Measurements from ENCODE around the gene AHDC1. TPM values are rescaled to one million over a fixed set of nuclear protein-coding genes. Genes with fewer than 3 reads are reported as not detected.

Gene AHDC1
- total and polyA plus RNA-seq, 9 of the 15 experiments (the other 6 are each of a cell fraction or from before 2014, with no cell fraction given): 0.21 to 36.4 (median 4.7) TPM

DNA sequence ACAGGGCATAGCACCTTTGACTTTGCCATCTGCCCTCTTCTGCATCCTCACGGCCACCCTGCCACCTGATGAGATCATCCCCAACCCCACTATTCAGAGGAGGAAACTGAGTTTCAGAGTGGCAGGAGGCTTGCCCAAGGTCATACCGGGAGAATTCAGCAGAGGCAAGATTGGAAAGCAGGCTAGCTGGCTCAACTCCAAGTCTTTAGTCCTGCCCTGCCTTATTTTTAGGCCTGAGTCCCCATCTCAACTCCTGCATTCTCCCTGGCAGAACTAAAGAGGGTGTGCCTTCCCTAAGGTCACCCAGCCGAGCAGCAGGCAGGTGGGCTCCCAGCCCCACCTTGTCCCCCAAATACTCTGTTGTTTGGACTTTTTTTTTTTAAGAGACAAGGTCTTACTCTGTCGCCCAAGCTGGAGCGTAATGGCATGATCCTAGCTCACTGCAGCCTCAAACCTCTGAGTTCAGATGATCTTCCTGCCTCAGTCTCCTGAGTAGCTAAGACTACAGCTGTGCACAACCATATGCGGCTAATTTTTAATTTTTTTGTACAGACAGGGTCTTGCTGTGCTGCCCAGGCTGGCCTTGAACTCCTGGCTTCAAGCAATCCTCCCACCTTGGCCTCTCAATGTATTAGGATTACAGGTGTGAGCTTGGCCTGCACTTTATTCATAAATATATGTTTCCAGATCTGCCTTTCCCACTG lies 44.8 kb upstream of the AHDC1 start:
- intact Hi-C loops (cut with micrococcal nuclease): no loop called here
- H2AFZ ChIP-seq (ENCODE audit: low read depth, low read length): no peak overlapping the region
- POLR2A ChIA-PET: interaction anchor here (0.6 to 1.8 kb wide), 4 partner anchors 14 to 310 kb away, joined by 3 to 4 read pairs (median 4); partner anchors contain the start of genes FGR and IFI6

DNA sequence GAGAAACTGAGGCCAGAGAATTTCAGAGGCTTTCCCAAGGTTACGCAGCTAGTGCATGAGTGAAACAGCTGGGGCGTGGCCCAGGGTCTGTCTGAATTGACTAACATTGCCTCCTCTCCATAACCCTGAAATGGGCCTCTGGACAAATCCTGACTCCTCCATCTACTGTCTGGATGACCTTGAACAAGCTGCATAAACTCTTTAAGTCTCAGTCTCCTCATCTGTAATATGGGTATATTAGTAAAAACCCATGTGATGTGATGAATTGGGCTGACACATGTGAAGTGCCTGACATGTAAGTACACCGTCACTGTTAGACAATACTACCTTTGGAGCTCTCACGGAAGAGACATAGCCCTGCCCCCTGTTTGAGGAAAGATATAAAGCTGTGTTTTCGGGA lies 43.4 kb upstream of the AHDC1 start:
- DNase-seq (ENCODE audit: extremely low read depth in 1 of 4, low spot score in 3 of 4) (peak in 1 of 4 experiments; percentile 12), FAIRE-seq (no peak), ATAC-seq (no peak)
- H3K27me3 ChIP-seq (ENCODE audit: control insufficient read depth in 2 of 2, insufficient read depth in 2 of 2, low read length in 2 of 2): no peaks in the 10 kb centered on the region
- H3K4me1 ChIP-seq (replicated peaks in 1 of 2; ENCODE audit: control insufficient read depth in 2 of 2, insufficient read depth in 2 of 2, low read length in 2 of 2): peaks cover 15 to 19% of the 10 kb centered on the region in 2 experiments; a peak in 4 of 5 replicates
- in situ Hi-C loops (cut with MboI) (no loop called here), intact Hi-C loops (cut with micrococcal nuclease) (no loop called here)
- no peak overlapping the region for H3K27ac ChIP-seq (ENCODE audit: extremely low read depth, low read depth, low read length)
- BruUV-seq (replicated peaks): no TSS peak
- POLR2A ChIA-PET: interaction anchor here (0.6 to 0.9 kb wide), 3 partner anchors 8 to 422 kb away, joined by 3 to 7 read pairs (median 3); no protein-coding TSS in a partner anchor
- H3K9me3 ChIP-seq (replicated peaks; ENCODE audit: control insufficient read depth, insufficient read depth, low read depth, low read length): no peaks in the 10 kb centered on the region
- no peaks in the 10 kb centered on the region for H3K9me1 ChIP-seq (ENCODE audit: control insufficient read depth, insufficient read depth, low read length)
- H3K4me3 ChIP-seq: no peak overlapping the region
- no peaks in the 10 kb centered on the region for H3K79me2 ChIP-seq (ENCODE audit: control insufficient read depth, insufficient read depth, low read length)
- H3K9ac ChIP-seq (ENCODE audit: insufficient read depth in 1 of 2, low read depth in 2 of 2, low read length in 2 of 2): no peak overlapping the region
- CTCF ChIA-PET (ENCODE audit: low intra/inter-chr PET ratio): no interaction called here
- no peaks in the 10 kb centered on the region for H4K20me1 ChIP-seq (replicated peaks; ENCODE audit: control insufficient read depth, insufficient read depth, low read length)
- H3K4me2 ChIP-seq (ENCODE audit: insufficient read depth, low read length): no peak overlapping the region
- H2AFZ ChIP-seq (ENCODE audit: low read depth, low read length): no peak overlapping the region
- H3K36me3 ChIP-seq (ENCODE audit: control insufficient read depth, insufficient read depth, low read length): no peaks in the 10 kb centered on the region
- 51% methylated on average over 5 of the region's 5 CpGs for WGBS (ENCODE audit: insufficient coverage, low coverage, missing lambda C conversion rate)
- peak; percentile 59 to 86 for TF ChIP-seq KDM1A (IDR thresholded peaks at IDR 0.05)
- peak; percentile 65; the same call in 1 of the 2 replicates for TF ChIP-seq SMARCA5 (IDR thresholded peaks at IDR 0.05)
- TF ChIP-seq ZKSCAN8 (CRISPR knock-in tag; IDR thresholded peaks at IDR 0.05): 0 out of 2 replicates have a peak, but pooled peaks have one; percentile 68
- peak; percentile 67 for TF ChIP-seq ADNP (tag; IDR thresholded peaks at IDR 0.05)
- TF ChIP-seq CEBPB (tag; IDR thresholded peaks at IDR 0.05): no peak
- TF ChIP-seq STAT5B (CRISPR knock-in tag; IDR thresholded peaks at IDR 0.05): no peak
- no peak for TF ChIP-seq ZFPM2 (CRISPR knock-in tag; IDR thresholded peaks at IDR 0.05)
- TF ChIP-seq ZBTB7A (IDR thresholded peaks at IDR 0.05; ENCODE audit: borderline replicate concordance, control insufficient read depth, low read depth, low read length): no peak
- no peak for TF ChIP-seq KDM4B (IDR thresholded peaks at IDR 0.05; ENCODE audit: borderline replicate concordance in 2 of 2, low read depth in 1 of 2)
- peak; percentile 86 for TF ChIP-seq BCOR (IDR thresholded peaks at IDR 0.05)
- TF ChIP-seq, protein P1, sequence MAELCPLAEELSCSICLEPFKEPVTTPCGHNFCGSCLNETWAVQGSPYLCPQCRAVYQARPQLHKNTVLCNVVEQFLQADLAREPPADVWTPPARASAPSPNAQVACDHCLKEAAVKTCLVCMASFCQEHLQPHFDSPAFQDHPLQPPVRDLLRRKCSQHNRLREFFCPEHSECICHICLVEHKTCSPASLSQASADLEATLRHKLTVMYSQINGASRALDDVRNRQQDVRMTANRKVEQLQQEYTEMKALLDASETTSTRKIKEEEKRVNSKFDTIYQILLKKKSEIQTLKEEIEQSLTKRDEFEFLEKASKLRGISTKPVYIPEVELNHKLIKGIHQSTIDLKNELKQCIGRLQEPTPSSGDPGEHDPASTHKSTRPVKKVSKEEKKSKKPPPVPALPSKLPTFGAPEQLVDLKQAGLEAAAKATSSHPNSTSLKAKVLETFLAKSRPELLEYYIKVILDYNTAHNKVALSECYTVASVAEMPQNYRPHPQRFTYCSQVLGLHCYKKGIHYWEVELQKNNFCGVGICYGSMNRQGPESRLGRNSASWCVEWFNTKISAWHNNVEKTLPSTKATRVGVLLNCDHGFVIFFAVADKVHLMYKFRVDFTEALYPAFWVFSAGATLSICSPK (IDR thresholded peaks at IDR 0.05; ENCODE audit: borderline replicate concordance): no peak
- TF ChIP-seq SMAD3 (CRISPR knock-in tag; conservative IDR thresholded peaks at IDR 0.05): no peak
- TF ChIP-seq CHD4 (IDR thresholded peaks at IDR 0.05; ENCODE audit: insufficient read depth, insufficient replicate concordance, low read depth, low read length, poor library complexity, severe bottlenecking): peak; percentile 86
- 0 out of 2 replicates have a peak, but pooled peaks have one; percentile 26 for TF ChIP-seq HDAC2 (IDR thresholded peaks at IDR 0.05)

More for the DNA sequence above, 44.8 kb upstream of the AHDC1 start:
- no peaks in the 10 kb centered on the region for H3K79me2 ChIP-seq (ENCODE audit: control insufficient read depth, insufficient read depth, low read length)
- H3K4me1 ChIP-seq (replicated peaks in 1 of 2; ENCODE audit: control insufficient read depth in 2 of 2, insufficient read depth in 2 of 2, low read length in 2 of 2): peaks cover 15 to 19% of the 10 kb centered on the region in 2 experiments; a peak in 4 of 5 replicates
- H3K4me3 ChIP-seq: no peak overlapping the region
- peak overlapping the region in 1 of 2 experiments; percentile 53; a peak in 1 of 4 replicates for H3K9ac ChIP-seq (ENCODE audit: insufficient read depth in 1 of 2, low read depth in 2 of 2, low read length in 2 of 2)
- no peaks in the 10 kb centered on the region for H3K9me1 ChIP-seq (ENCODE audit: control insufficient read depth, insufficient read depth, low read length)
- no peaks in the 10 kb centered on the region for H3K9me3 ChIP-seq (replicated peaks; ENCODE audit: control insufficient read depth, insufficient read depth, low read depth, low read length)
- ATAC-seq (no peak), FAIRE-seq (no peak), DNase-seq (ENCODE audit: extremely low read depth in 1 of 4, low spot score in 3 of 4) (no peak)
- no peaks in the 10 kb centered on the region for H3K36me3 ChIP-seq (ENCODE audit: control insufficient read depth, insufficient read depth, low read length)
- no TSS peak for BruUV-seq (replicated peaks)
- 67% methylated on average over 6 of the region's 6 CpGs for WGBS (ENCODE audit: insufficient coverage, low coverage, missing lambda C conversion rate)
- H4K20me1 ChIP-seq (replicated peaks; ENCODE audit: control insufficient read depth, insufficient read depth, low read length): no peaks in the 10 kb centered on the region
- no peaks in the 10 kb centered on the region for H3K27me3 ChIP-seq (ENCODE audit: control insufficient read depth in 2 of 2, insufficient read depth in 2 of 2, low read length in 2 of 2)
- no peak overlapping the region for H3K27ac ChIP-seq (ENCODE audit: extremely low read depth, low read depth, low read length)
- TF ChIP-seq NFIC (IDR thresholded peaks at IDR 0.05): peak; percentile 66
- TF ChIP-seq KDM1A (IDR thresholded peaks at IDR 0.05): no peak
- H3K4me2 ChIP-seq (ENCODE audit: insufficient read depth, low read length): no peak overlapping the region
- in situ Hi-C loops (cut with MboI): no loop called here
- CTCF ChIA-PET (ENCODE audit: low intra/inter-chr PET ratio): no interaction called here

All from K562 (cell line).